ENCODE results near the gene DIP2A. TPM values are rescaled to one million over a fixed set of nuclear protein-coding genes. Genes with fewer than 3 reads are reported as not detected.

DIP2A gene
- total RNA-seq, 1 donor from 2014 or later, result 57.2 TPM

- H3K27me3 Mint-ChIP-seq (ENCODE audit: low read depth), result no peaks in the 10 kb centered on the region
- no peaks in the 10 kb centered on the region for H3K36me3 Mint-ChIP-seq
- no peak overlapping the region for H3K4me3 Mint-ChIP-seq
- no peak overlapping the region for H3K27ac Mint-ChIP-seq
- H3K4me1 Mint-ChIP-seq, result peaks cover 15% of the 10 kb centered on the region
- DNase-seq (ENCODE audit: low spot score in 2 of 2, unreplicated experiment in 2 of 2), result no peak
- TF ChIP-seq CTCF (IDR thresholded peaks at IDR 0.05; ENCODE audit: unreplicated experiment), result no peak
- H3K9me3 Mint-ChIP-seq, result peaks cover 7% of the 10 kb centered on the region
Measured at GRCh38 chr21:46606427-46606813, 147.7 kb downstream of the DIP2A start.

- no peaks in the 10 kb centered on the region for H3K27me3 Mint-ChIP-seq (ENCODE audit: low read depth)
- DNase-seq (ENCODE audit: low spot score in 2 of 2, unreplicated experiment in 2 of 2), result no peak
- peaks cover 14% of the 10 kb centered on the region for H3K9me3 Mint-ChIP-seq
- no peak for TF ChIP-seq CTCF (IDR thresholded peaks at IDR 0.05; ENCODE audit: unreplicated experiment)
- peaks cover 13% of the 10 kb centered on the region for H3K4me1 Mint-ChIP-seq
- H3K36me3 Mint-ChIP-seq, result no peaks in the 10 kb centered on the region
- H3K27ac Mint-ChIP-seq, result no peak overlapping the region
- no peak overlapping the region for H3K4me3 Mint-ChIP-seq
Measured at GRCh38 chr21:46607636-46608035, 148.9 kb downstream of the DIP2A start.

- TF ChIP-seq CTCF (IDR thresholded peaks at IDR 0.05; ENCODE audit: unreplicated experiment), result no peak
- no peak overlapping the region for H3K27ac Mint-ChIP-seq
- peaks cover 10% of the 10 kb centered on the region for H3K4me1 Mint-ChIP-seq
- H3K27me3 Mint-ChIP-seq (ENCODE audit: low read depth), result no peaks in the 10 kb centered on the region
- H3K4me3 Mint-ChIP-seq, result no peak overlapping the region
- no peaks in the 10 kb centered on the region for H3K36me3 Mint-ChIP-seq
- DNase-seq (ENCODE audit: low spot score in 2 of 2, unreplicated experiment in 2 of 2), result no peak
- H3K9me3 Mint-ChIP-seq, result peaks cover 14% of the 10 kb centered on the region
Measured at GRCh38 chr21:46608672-46609111, 150.0 kb downstream of the DIP2A start.

GRCh38 chr21:46610018-46610701 is 151.5 kb downstream of the DIP2A start:
- H3K27me3 Mint-ChIP-seq (ENCODE audit: low read depth), result peaks cover 13% of the 10 kb centered on the region
- no peak overlapping the region for H3K27ac Mint-ChIP-seq
- H3K4me3 Mint-ChIP-seq, result no peak overlapping the region
- H3K36me3 Mint-ChIP-seq, result no peaks in the 10 kb centered on the region
- no peak for DNase-seq (ENCODE audit: low spot score in 2 of 2, unreplicated experiment in 2 of 2)
- peaks cover 14% of the 10 kb centered on the region for H3K9me3 Mint-ChIP-seq
- no peak for TF ChIP-seq CTCF (IDR thresholded peaks at IDR 0.05; ENCODE audit: unreplicated experiment)
- H3K4me1 Mint-ChIP-seq, result peaks cover 3% of the 10 kb centered on the region

GRCh38 chr21:46613391-46613790 is 154.7 kb downstream of the DIP2A start:
- Mint-ChIP-seq H3K9me3 (peaks cover 17% of the 10 kb centered on the region), H3K27ac (no peak overlapping the region), H3K4me3 (no peak overlapping the region), H3K27me3 (ENCODE audit: low read depth) (peaks cover 23% of the 10 kb centered on the region), H3K36me3 (no peaks in the 10 kb centered on the region), H3K4me1 (no peaks in the 10 kb centered on the region)
- TF ChIP-seq CTCF (IDR thresholded peaks at IDR 0.05; ENCODE audit: unreplicated experiment), result no peak
- DNase-seq (ENCODE audit: low spot score in 2 of 2, unreplicated experiment in 2 of 2), result no peak
